Thymus (tissue), 11 donors: ENCODE measurements around the gene KIAA1614. TPM values are rescaled to one million over a fixed set of nuclear protein-coding genes. Genes with fewer than 3 reads are reported as not detected.
"Not testable (repeated sequence)": the region's sequence is repeated elsewhere in the genome, so short reads cannot be mapped to it uniquely, and the experiment has no call there.

ENCODE experiments used
- DNase-seq, 9 donors: peaks; one replicate each; pipeline ENCODE4 v3.0.0-alpha.2; 2013; ENCODE audit warnings: low spot score in 9 of 9, low read depth in 6 of 9, missing footprints in 1 of 9
- H3K27ac ChIP-seq, 2 donors: one replicate each; pipeline ENCODE4 v1.5.1; 2013; ENCODE audit warnings: control low read depth in 1 of 2, low read depth in 1 of 2, low read length in 1 of 2, mild to moderate bottlenecking in 1 of 2, moderate library complexity in 1 of 2
- H3K27me3 ChIP-seq, 2 donors: one replicate each; pipeline ENCODE4 v1.5.1; 2013; ENCODE audit warnings: low read length in 1 of 2; ENCODE audit not compliant: control insufficient read depth in 2 of 2, insufficient read depth in 1 of 2
- H3K36me3 ChIP-seq, 2 donors: one replicate each; pipeline ENCODE4 v1.5.1; 2013; ENCODE audit warnings: low read length in 1 of 2, mild to moderate bottlenecking in 1 of 2, moderate library complexity in 1 of 2; ENCODE audit not compliant: control insufficient read depth in 2 of 2, insufficient read depth in 2 of 2
- H3K4me1 ChIP-seq, 2 donors: one replicate each; pipeline ENCODE4 v1.5.1; 2013; ENCODE audit warnings: low read length in 2 of 2; ENCODE audit not compliant: control insufficient read depth in 2 of 2, insufficient read depth in 2 of 2
- H3K4me3 ChIP-seq, 2 donors: one replicate each; pipeline ENCODE4 v1.5.1; 2013; ENCODE audit warnings: low read length in 2 of 2, control low read depth in 1 of 2, mild to moderate bottlenecking in 1 of 2
- H3K9me3 ChIP-seq, 2 donors: one replicate each; pipeline ENCODE4 v1.5.1; 2013; ENCODE audit warnings: low read length in 1 of 2, mild to moderate bottlenecking in 1 of 2; ENCODE audit not compliant: control insufficient read depth in 2 of 2, insufficient read depth in 1 of 2
- WGBS: extraction: QIAGEN DNeasy Blood & Tissue Kit; methylation state at CpG from one replicate; pipeline ENCODE4 v1.1.7; 2013; 5-methylcytosine and 5-hydroxymethylcytosine counted together
- polyA plus RNA-seq: library from polyadenylated mRNA; stranded (reverse); fragments of 200-250 nt; gene quantifications from one replicate; pipeline ENCODE4 v1.2.3, GENCODE V29; 2013
- total RNA-seq: library from RNA; stranded (reverse); fragments of 120-200 nt; gene quantifications from one replicate; pipeline ENCODE4 v1.2.4, GENCODE V29; 2013
- donor health status: healthy.

Gene KIAA1614
- total and polyA plus RNA-seq, 2 donors, result 0.84 to 0.94 TPM

DNA sequence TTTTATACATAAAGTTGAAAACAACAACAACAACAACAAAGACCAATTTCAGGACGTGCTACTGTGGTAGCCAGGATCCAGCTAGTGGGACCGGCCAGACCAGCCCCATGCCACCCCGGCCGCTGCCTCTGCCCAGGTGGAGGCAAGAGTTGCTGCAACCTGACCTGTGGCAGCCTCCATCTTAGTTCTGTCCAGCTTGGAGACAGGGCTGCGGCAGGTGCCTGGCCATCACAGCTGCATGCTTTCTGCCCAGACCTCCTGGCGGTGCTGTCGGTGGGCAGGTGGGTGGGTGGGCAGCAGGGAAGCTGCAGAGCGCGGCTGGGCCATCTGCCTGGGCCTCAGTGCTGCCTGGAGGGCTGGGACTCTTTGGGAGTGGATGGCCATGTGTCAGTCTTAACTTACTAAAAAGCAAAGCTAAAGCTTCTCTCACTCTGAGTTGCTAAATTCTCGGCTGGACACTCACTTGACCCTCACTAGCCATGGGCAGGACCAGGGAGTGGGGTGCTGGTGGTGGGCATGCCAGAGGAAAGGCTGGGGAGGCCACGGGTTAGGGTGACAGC lies 38.6 kb downstream of the KIAA1614 start:
- H3K27ac ChIP-seq, result no peak overlapping the region
- H3K27me3 ChIP-seq, result peaks cover 0 to 5% of the 10 kb centered on the region in 2 donors
- peaks cover 1 to 7% of the 10 kb centered on the region in 2 donors for H3K9me3 ChIP-seq
- peaks cover 52 to 96% of the 10 kb centered on the region in 2 donors for H3K4me1 ChIP-seq
- WGBS, result 97% methylated on average over 11 of the region's 11 CpGs
- H3K4me3 ChIP-seq, result no peak overlapping the region
- H3K36me3 ChIP-seq, result peaks cover 8 to 19% of the 10 kb centered on the region in 2 donors
- no peak for DNase-seq

DNA sequence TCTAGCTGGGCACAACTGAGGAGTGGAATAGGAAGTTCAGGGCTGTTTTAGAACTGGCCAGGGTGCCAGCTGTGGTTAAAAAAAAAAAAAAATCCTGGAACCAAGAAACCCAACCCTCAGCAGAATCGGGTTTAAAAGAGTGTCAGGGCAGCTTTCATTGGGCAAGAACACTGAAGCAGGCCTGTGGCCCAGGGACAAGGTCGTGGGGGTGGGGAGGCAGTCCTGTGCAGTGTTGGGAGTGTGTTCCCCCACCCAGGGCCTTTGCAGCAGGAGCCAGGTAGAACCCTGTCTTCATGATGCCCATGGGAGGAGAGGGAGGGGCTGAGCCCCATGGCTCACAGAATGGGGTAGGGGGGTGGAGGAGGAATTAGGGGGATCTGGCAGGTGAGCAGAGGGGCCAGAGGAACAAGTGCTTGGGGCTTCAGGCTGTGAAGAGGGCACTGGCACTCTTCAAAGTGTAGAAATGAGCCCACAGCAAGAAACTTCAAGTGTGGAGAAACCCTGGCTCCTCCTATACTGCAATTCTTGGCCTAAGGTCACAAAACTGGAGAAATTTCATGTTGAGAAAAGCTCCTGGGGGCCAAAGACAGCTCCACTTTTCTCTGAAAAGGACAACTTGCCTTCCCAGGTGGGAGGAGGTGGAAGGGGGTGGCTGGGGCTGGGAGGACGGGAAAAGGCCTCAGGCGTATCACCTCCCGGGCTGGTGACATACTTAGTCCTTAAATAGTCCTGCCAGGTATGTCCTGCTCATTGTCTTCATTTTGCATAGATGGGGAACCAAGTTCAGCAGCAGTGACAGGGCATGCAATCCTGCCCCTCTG lies 39.3 kb downstream of the KIAA1614 start:
- 74% methylated on average over 5 of the region's 5 CpGs for WGBS
- DNase-seq, result no peak
- peaks cover 0 to 2% of the 10 kb centered on the region in 2 donors for H3K9me3 ChIP-seq
- peaks cover 45 to 97% of the 10 kb centered on the region in 2 donors for H3K4me1 ChIP-seq
- H3K27me3 ChIP-seq, result peaks cover 0 to 5% of the 10 kb centered on the region in 2 donors
- H3K27ac ChIP-seq, result peak overlapping the region in 1 of 2 donors; percentile 26
- peaks cover 8 to 21% of the 10 kb centered on the region in 2 donors for H3K36me3 ChIP-seq
- H3K4me3 ChIP-seq, result no peak overlapping the region

DNA sequence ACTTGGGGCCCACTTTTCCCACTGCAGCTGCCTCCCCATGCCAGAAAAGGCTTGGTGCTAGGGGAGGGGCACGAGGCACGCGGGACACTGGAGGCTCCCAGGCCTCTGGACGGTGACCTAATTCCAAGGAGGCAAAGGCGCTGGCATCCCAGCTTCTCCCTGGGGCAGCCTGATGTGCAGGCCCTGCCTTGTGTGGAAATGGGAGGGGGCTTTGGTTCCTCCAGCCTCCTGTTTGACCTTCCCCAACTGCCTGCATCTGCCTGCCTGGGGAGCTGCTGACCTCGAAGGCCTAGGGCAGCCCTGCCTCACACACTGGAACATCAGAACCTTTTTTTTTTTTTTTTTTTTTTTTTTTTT lies 39.9 kb downstream of the KIAA1614 start:
- Histone ChIP-seq H3K36me3 (peaks cover 8 to 21% of the 10 kb centered on the region in 2 donors), H3K27ac (peak overlapping the region in 1 of 2 donors; percentile 26), H3K4me1 (peaks cover 44 to 97% of the 10 kb centered on the region in 2 donors), H3K4me3 (no peak overlapping the region), H3K27me3 (peaks cover 0 to 5% of the 10 kb centered on the region in 2 donors), H3K9me3 (no peaks in the 10 kb centered on the region)
- 96% methylated on average over 6 of the region's 6 CpGs for WGBS
- DNase-seq, result no peak

DNA sequence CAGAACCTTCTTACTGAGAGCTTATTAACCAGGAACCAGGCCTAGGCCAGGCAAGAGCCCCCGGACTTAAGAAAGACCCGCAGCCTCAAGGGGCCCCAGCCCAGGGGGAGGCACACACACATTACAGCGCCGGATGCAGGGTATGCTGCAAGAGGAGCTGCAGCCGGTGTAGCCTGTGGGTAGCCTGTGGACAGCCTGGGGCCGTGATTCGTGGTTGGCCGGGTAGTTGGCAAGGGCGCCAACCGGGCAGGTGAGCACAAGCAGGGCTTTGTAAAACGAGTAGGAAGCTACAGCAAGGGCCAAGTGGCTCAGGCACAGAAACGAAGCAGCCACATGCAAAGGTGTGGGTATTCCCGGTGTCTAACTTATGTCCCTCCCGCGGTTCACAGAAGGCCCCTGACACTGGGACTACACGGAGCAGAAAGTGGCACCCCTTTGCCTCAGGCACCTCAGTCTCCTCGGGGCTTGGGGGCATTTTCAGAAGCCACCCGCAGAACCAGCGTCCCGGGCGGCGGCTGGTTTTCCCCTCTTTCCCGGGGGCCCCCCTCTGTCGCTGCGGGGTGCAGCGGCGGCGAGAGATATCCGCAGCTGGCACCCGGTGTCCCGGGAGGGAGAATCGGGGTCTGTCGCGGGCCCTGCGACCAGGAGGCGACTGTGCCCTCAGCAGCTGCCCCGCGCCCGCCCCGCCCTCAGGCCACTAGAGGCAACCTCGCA lies 40.8 kb downstream of the KIAA1614 start:
- H3K9me3 ChIP-seq, result no peaks in the 10 kb centered on the region
- WGBS, result 26% methylated on average over 41 of the region's 41 CpGs
- peaks cover 0 to 5% of the 10 kb centered on the region in 2 donors for H3K27me3 ChIP-seq
- H3K4me3 ChIP-seq, result peak overlapping the region; percentile 35 to 64
- H3K4me1 ChIP-seq, result peaks cover 36 to 91% of the 10 kb centered on the region in 2 donors
- peaks cover 8 to 21% of the 10 kb centered on the region in 2 donors for H3K36me3 ChIP-seq
- peak overlapping the region in 1 of 2 donors; percentile 57 for H3K27ac ChIP-seq
- DNase-seq, result no peak

DNA sequence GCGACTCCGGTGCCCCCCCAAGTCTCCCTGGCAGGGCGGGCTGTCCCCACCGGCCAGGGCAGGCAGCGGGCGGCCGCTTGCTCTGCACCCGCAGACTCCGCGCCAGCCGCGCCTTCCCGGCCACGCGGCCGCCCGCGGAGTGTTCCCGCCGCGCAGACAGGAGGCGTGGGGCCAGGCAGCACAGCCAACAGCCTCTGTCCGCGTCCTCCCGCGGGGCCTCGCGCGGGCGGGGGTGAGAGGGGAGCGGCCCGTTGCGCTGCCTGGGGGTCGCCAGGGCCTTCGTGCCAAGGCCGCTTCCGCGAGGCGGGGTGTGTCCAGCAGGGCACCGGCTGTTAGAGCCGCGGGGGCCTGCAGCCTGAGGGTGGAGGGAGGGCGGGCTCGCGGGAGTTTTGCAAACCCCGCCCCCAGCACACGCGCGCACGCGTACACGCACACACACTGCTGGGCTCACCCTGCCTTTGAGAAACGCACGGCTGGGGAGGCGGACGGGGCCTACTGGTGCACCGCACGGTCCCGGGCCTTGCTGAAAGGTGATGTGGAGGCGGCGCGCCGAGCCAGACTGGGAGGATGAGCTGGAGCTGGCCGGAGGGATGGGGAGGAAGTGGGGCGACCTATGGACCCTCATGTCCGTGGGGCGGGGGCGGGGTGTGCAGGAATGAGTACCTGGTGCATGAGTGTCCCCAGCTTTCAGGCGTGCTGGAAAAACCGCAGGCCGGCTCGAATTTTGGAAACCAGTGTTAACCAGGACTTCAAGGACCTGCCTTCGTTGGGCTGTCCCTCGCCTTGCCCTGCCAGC lies 41.5 kb downstream of the KIAA1614 start:
- Histone ChIP-seq H3K36me3 (peaks cover 8 to 22% of the 10 kb centered on the region in 2 donors), H3K9me3 (peaks cover 0 to 1% of the 10 kb centered on the region in 2 donors), H3K27ac (peak overlapping the region; percentile 3 to 26), H3K4me1 (peaks cover 28 to 84% of the 10 kb centered on the region in 2 donors), H3K27me3 (peaks cover 0 to 5% of the 10 kb centered on the region in 2 donors), H3K4me3 (peak overlapping the region; percentile 35 to 64)
- DNase-seq, result peak in 3 of 9 donors; percentile 59 to 82 (median 67)
- 25% methylated on average over 74 of the region's 74 CpGs for WGBS

DNA sequence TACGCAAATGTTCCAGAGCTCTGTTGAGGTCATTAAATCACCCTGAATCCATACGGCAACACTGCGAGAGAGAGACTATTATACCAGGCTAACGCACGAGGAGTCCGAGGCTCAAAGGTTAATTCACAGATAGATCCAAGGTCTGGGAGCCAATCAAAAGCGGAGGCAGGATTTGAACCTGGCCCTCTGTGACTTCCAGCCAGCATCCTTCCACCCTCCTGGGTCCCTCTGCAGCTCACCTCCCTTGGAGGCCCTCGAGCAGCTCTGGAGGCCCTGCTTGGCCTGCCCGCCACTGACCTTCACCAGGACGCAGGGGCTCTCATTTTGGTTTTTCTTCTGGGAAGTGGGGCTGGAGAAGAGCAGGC lies 42.1 kb downstream of the KIAA1614 start:
- Histone ChIP-seq H3K4me1 (peaks cover 25 to 78% of the 10 kb centered on the region in 2 donors), H3K4me3 (no peak overlapping the region), H3K27me3 (peaks cover 0 to 5% of the 10 kb centered on the region in 2 donors), H3K27ac (no peak overlapping the region), H3K9me3 (peaks cover 0 to 7% of the 10 kb centered on the region in 2 donors), H3K36me3 (peaks cover 8 to 23% of the 10 kb centered on the region in 2 donors)
- 97% methylated on average over 10 of the region's 10 CpGs for WGBS
- DNase-seq, result no peak

DNA sequence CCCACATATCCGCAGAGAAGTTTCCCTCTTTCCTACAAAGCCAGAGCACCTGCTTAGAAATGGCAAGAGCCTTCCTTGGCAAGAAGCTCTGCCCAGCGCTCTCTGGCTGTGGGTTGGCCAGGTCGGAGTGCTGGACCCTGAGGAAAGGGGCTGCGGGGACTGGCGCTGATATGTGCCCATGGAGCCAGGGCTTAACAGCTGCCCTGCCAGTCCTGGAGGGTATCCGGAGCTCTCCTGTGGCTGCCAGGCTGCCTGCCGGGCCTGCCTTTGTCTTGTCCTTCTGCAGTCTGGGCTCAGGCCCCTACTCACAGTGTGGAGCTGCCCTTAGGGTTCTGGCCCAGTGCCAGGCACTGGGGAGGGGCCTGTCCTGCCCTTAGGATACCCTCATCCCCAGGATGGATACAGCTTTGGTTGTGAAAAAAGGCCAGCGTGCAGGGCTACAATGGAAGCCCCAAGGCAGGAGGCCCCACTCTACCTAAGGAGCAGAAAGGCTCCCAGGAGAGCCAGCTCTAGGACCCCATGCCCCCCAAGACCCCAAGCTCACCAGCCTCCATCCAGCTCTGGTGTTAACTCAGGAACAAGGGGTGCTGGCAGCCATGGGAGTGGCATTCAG lies 43.4 kb downstream of the KIAA1614 start:
- Histone ChIP-seq H3K9me3 (peaks cover 0 to 7% of the 10 kb centered on the region in 2 donors), H3K27ac (no peak overlapping the region), H3K4me1 (peaks cover 25 to 66% of the 10 kb centered on the region in 2 donors), H3K27me3 (peaks cover 0 to 5% of the 10 kb centered on the region in 2 donors), H3K4me3 (no peak overlapping the region), H3K36me3 (peaks cover 0 to 19% of the 10 kb centered on the region in 2 donors)
- 93% methylated on average over 8 of the region's 8 CpGs for WGBS
- DNase-seq, result no peak

DNA sequence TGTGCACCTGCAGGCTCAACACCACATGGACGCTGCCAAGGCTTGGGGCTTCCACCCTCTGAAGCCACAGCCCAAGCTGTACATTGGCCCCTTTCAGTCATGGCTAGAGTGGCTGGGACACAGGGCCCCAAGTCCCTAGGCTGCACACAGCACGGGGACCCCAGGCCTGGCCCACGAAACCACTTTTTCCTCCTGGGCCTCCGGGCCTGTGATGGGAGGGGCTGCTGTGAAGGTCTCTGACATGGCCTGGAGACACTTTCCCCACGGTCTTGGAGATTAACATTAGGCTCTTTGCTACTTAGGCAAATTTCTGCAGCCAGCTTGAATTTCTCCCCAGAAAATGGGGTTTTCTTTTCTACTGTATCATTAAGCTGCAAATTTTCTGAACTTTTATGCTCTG lies 46.9 kb downstream of the KIAA1614 start:
- H3K27me3 ChIP-seq, H3K27ac ChIP-seq, H3K9me3 ChIP-seq, DNase-seq, H3K4me3 ChIP-seq: not testable (repeated sequence)
- Histone ChIP-seq H3K36me3 (peaks cover 0 to 19% of the 10 kb centered on the region in 2 donors), H3K4me1 (peaks cover 27 to 68% of the 10 kb centered on the region in 2 donors)
- WGBS, result over 99% methylated on average over 5 of the region's 5 CpGs
